DMS114 treated with DMSO at 0.1 percent for 48 hours (cell line): ENCODE measurements around the gene ACTN4.
A peak's percentile ranks its signal among the peaks of the same experiment; 100 is the strongest.
"Not testable (repeated sequence)": the region's sequence is repeated elsewhere in the genome, so short reads cannot be mapped to it uniquely, and the experiment has no call there.

Source experiments
- DNase-seq: peaks from one replicate; lab custom pipeline; 2025; ENCODE audit not compliant: unreplicated experiment; lab: John Stamatoyannopoulos, UW

The ACTN4 gene

DNA sequence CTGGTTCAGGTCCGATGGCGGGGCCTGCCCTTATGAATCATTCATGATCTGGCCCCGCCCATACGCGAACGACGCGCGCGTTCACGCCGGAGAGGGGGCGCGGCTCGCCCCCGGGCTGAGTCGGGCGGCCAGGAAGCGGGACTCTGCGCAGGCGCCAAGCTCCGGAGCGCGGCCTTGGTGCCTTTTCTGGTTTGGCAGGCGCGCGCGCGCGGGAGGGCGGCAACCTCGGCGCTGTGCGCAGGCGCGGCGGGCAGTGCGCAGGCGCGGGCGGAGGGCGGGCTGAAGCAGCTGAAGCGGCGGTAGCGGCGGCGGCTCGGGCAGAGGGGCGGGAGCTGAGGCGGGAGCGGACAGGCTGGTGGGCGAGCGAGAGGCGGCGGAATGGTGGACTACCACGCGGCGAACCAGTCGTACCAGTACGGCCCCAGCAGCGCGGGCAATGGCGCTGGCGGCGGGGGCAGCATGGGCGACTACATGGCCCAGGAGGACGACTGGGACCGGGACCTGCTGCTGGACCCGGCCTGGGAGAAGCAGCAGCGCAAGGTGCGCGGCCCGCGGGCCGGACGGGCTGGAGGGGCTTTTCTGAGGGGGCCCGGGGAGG, at the start of gene ACTN4:
ACTN4 (plus strand) TSS at position 282 of the 598 bp plus-strand sequence; CDS start at position 379, 97 bp downstream.
- peak; percentile 95 for DNase-seq

DNA sequence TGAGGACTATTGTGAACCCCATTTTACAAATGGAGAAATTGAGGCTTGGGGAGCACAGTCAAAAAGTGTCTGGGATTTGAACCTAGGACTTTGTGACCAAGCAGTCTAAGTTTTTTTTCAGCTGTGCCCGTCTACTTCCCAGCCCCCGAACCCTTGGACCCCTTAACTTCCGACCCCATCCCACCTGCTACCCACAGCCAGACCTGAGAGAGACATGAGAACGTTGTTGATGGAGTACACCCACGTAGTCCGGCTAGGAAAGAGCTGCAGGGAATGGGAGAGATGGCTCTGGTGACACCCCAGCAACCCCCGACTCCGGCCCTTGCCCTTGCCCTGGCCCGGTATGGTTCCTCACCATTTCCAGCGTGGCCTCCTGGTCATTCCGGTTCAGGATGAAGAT, 47.7 kb upstream of the ACTN4 start:
- DNase-seq, result no peak

DNA sequence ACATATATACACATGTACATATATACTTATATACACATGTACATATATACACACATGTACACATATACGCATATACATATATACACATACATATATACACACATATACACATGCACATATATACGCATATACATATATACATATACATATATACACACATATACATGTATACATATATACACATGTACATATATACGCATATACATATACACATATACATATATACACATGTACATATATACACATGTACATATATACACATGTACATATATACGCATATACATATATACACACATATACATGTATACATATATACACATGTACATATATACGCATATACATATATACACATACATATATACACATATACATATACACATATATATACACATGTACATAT, 44.6 kb upstream of the ACTN4 start:
- not testable (repeated sequence) for DNase-seq

DNA sequence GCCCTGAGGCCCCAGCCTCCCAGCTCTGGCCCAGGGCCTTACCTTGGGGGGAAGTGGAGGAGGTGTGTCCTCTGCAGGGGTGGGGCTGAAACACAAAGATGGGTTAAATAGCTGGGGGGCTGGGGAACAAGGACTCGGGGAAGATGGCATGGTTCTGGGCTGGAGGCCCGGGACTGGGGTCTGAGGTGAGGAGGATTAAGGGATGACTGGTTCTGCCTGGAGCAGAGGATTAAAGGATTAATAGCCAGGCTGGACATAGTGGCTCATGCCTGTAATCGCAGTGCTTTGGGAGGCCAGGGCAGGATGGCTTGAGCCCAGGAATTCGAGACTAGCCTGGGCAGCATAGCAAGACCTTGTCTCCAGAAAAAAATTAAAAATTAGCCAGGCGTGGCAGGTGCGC, 41.3 kb upstream of the ACTN4 start:
- no peak for DNase-seq

DNA sequence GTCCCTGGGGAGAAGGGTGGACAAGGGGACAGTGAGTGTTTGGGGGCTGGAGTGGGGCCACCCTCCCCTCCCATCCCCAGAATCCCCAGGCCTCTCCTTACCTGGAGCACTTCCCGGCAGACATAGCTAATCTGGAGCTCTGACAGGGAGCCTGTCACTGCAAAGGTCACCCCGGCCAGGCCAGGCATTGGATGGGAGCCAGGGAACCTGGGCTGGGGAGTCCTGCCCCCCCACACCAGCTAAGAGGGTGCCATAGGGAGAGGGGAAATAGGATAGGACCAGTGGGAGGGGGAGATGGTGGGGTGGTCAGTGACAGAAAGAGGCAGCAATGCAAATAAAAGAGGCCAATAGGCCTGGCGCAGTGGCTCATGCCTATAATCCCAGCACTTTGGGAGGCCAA, 33.2 kb upstream of the ACTN4 start:
- no peak for DNase-seq

DNA sequence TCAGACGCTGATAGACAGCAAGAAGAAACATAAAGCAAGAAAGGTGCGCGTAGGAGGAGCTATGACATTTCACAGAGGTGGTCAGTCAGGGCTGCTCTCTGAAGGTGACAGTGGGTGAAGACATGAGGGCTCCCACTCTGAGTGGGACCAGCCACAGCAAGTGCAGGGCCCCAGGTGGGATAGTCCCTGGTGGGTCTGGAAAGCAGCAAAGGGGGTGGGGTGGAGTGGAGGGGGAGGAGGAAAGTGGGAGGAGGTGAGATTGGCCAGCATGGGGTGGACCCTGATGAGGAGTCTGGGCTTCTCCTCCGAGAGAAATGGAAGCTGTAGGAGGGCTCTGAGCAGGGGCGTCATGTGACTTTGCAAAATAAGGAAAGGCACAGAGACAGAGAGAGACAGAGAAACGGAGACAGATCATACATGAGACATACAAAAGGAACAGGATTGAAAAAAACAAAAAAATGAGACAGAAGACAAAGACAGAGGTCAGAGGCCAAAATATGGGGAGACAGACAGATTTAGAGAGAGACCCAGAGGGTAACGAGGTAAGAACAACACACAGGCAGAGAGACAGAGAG, 32.4 kb upstream of the ACTN4 start:
- no peak for DNase-seq

DNA sequence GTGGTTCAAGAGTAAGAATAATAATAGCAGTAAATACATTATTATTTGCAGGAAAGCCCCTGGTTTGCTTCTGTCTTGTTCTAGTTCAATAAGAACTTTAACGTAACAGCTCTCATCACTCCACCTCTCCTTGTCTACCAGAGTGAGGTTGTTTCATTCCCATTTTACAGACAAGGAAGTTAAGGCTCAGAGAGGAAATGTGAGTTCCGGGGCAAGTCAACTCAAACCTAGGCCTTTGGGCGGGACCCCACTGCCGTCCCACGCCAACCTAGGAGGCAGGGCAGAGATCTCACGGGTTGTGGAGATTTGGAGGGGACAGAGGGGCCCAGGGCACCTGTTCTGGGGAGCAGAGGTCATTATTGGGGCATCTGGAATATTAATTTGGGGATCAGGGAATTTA, 31.2 kb upstream of the ACTN4 start:
- DNase-seq, result no peak

DNA sequence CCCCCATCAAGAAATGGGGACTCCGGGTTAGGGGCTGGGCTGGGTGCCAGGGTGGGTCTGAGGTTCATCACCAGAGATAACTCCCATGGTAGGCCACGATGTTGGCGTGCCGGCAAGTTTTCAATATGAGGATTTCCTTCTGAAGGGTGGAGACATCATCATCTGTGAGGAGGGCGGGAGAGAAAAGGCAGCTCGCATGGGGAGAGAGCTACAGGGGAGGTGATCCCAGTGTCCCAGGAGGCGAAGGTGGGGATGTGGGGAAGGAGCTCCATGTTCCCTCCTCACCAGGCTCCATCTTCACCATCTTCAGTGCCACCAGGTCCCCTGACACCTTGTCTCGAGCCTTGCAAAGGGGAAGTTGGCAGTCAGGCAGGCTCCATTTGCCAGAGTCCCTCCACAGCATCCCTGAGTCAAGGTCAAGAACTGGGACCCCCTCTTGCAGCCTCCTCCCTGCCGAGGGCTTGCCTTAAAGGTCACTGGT, 30.1 kb upstream of the ACTN4 start:
- no peak for DNase-seq

DNA sequence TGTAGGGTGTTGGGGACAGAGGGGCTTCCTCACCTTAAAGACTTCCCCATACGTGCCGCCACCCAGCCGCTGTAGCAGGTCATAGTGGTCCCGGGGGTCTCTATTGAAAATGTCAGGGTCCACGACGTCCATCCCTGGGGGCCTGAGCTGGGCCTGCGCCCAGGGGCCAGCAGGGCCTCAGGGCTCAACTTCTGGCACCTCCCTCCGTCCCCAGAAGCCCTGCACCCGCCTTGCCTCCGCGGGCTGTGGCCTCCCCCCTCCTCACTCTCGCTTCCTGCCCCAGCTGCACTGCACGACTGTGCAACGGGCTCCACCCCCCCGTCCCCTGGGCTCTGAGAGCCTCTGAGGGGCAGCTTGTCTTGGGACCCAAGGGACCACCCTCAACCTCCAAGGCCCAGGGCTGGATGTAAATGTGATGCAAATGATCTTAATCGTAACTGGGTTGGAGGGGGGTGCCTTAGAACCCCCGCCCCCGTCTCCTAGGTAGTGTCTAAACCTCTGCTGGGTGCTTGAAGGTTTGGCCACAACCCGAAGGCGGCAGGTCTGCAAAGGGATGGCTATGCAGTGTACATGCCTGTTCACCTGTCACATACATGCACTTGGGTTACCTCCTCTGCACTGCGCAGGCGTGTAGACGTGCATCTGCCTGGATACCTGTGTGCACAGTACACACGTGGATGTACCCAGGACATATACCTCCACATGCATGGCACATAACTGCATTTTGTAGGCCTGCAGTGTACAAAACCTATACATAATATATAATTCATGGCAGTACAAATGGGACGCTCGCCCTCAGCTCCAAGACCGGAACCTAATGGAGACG, 29.5 kb upstream of the ACTN4 start, which contains the start of gene MAP4K1:
MAP4K1 (minus strand) TSS at position 190 of the 826 bp plus-strand sequence; CDS start at position 132, 58 bp downstream.
- DNase-seq, result no peak

DNA sequence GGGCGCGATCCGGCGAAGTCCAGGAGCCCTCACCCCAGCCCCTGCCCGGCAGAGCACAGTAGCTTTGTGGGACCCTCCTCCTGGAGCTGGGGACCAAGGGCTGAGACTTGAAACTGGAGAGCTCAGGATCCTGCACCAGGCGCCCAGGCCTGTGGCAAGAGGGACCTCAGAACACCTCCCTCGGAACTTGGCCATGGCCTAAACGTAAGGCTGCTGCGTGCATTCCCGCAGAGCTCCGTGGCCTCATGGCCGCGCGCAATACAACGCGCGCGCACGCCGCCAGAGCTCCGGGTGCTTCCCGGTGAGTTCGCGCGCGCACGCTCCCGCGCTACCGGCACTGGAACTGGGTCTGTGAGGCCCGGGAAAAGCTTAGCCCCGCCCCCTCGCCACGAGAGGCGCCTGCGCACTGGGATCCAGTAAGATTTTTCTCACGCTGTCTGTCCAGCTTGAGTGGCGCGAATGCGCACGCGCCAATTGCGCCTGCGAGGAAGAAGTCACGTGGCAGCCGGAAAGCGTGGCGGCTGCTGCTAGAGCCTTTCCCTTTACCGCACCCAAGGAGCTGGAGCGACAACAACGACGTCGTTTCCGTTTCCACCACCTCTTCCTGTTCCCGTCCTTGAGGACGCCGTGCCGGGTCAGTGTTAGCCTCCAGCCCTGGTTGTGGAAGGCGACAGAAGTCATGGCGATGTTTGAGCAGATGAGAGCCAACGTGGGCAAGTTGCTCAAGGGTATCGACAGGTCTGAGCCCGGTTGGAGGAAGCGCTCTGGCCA, 28.7 kb upstream of the ACTN4 start, which contains the start of gene EIF3K:
EIF3K (plus strand) TSS at position 599 of the 771 bp plus-strand sequence; CDS start at position 680, 81 bp downstream.
- DNase-seq, result peak; percentile 99

DNA sequence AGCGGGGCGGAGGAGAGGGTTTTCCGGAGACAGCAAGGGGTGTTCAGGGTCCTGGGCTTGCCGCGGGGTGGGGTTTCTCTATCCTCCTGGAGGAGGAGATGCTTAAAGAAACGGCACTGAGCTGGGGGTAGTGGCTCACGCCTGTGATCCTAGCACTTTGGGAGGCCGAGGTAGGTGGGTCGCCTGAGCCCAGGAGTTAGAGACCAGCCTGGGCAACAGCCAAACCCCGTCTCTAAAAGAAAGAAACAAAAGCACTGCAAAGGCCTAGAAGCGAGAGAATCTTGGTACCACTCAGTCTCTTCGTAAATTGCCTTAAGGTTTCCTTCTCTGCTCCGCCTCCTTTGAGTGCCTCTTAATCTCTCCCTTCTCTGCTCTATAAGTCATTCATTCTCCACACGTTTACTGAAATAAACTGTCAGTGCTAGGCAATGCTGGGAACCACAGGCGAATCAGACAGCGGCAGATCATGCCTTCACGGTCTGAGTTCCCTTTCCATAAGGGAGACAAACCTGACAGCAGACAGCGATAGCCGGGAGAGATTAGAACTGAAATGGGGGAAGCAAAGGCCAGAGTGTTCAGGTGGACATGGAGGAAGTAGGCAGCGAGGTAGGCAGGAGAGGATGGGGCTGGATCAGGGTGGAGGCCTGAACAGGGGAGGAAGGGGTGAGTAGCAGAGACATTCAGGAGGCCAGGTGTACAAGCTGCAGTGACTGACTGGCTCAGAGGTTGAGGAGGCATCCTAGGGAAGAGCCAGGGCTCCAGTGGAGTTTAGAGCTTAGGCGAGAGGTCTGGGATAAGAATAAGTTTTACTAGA, 27.9 kb upstream of the ACTN4 start:
- DNase-seq, result no peak

DNA sequence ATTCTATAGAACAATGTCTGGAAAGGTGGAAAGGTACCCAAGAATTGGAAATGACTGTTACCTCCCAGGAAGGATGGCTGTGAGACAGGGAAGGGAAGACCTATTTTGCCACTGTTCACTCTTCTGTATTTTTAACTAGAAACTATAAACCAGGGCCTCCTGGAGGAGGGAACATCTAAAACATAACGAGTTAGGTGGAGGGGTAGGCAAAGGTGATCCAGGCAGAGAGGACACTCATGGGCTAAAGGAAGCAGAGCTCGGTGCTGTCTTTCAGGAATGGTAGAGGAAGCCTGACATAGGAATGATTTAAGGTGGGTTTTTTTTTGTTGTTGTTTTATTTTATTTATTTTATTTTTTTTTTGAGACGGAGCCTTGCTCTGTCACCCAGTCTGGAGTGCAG, 22.6 kb upstream of the ACTN4 start:
- no peak for DNase-seq

DNA sequence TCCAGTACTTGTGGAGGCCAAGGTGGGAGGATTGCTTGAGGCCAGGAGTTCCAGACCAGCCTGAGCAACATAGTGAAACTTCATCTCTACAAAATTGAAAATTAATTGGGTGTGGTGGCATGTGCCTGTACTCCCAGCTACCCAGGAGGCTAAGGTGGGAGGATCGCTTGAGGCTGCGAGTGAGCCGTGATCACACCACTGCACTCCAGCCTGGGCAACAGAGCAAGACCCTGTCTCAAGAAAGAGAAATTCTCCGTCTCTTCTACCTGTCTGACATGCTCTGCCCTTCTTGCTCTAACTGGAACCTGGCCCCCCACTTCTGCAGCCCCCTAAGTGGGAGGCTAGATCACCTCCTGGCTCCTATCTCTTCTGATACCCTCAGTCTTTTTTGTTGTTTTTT, 21.0 kb upstream of the ACTN4 start:
- DNase-seq, result no peak

DNA sequence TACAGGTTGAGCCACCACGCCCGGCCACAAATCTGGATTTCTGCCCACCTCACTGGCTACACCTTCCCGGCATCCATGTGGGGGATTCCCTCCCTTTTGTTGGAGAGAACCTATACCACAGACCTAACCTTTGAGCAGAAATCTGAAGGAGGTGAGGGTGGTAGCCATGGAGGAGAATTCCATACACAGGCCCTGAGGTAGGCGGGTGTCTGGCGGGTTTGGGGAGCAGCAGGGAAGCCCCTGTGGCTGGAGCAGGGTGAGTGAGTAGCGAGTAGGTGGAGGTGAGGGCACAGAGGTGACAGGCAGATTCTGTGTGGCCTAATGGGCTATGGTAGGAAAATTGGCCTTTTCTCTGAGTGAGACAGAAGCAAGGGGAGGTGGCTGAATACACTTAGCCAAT, 17.9 kb upstream of the ACTN4 start:
- no peak for DNase-seq

DNA sequence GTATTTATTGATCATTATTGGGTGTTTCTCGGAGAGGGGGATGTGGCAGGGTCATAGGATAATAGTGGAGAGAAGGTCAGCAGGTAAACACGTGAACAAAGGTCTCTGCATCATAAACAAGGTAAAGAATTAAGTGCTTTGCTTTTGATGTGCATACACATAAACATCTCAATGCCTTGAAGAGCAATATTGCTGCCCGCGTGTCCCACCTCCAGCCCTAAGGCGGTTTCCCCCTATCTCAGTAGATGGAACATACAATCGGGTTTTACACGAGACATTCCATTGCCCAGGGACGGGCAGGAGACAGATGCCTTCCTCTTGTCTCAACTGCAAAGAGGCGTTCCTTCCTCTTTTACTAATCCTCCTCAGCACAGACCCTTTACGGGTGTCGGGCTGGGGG, 16.1 kb upstream of the ACTN4 start:
- DNase-seq, result not testable (repeated sequence)

DNA sequence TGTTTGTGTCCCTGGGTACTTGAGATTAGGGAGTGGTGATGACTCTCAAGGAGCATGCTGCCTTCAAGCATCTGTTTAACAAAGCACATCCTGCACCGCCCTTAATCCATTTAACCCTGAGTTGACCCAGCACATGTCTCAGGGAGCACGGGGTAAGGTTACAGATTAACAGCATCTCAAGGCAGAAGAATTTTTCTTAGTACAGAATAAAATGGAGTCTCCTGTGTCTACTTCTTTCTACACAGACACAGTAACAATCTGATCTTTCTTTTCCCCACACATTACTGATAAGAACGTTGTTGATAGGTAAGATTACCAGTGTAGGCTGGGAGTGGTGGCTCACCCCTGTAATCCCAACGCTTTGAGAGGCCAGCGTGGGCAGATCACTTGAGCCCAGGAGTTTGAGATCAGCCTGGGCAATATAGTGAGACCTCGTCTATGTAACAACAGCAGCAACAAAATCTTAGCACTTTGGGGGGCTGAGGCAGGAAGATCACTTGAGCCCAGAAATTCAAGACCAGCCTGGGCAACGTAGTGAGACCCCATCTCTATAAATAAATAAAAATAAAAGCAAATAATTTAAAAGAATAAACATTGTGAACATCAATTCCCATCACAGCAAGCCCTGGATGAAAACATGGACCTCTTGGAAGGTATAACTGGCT, 15.5 kb upstream of the ACTN4 start:
- DNase-seq, result not testable (repeated sequence)

DNA sequence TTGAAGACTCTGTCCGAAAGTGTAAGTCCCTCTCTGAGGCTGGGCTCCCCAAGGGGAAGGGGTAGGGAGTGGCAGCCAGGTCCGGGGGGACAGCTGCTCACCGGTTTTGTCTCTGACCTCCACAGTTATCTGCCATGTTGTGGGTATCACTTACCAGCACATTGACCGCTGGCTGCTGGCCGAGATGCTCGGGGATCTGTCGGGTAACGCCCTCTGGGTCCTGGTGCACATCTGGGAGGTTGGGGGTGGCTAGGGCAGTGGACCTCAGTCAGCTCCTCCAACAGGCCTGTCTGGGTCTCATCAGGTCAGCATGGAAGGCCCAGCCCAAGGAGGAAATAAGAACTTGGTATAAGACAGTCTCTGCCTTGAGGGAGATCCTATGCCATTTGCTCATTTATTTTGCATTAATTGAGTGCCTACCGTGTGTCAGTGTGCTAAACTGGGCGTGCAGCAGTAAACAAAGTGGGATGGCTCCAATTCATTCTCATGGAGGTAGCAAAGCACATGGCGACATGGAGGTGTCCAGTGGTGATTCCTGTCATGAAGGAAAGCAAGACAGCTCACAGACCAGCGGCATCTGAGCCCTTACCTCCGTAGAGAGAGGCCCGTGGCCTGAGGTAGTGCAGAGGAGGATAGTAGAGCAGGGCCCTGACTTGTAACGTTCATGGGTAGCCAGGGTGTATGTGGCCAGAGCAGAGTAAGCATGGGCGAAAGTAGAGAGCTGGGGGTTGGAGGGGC, 14.8 kb upstream of the ACTN4 start:
- DNase-seq, result no peak

DNA sequence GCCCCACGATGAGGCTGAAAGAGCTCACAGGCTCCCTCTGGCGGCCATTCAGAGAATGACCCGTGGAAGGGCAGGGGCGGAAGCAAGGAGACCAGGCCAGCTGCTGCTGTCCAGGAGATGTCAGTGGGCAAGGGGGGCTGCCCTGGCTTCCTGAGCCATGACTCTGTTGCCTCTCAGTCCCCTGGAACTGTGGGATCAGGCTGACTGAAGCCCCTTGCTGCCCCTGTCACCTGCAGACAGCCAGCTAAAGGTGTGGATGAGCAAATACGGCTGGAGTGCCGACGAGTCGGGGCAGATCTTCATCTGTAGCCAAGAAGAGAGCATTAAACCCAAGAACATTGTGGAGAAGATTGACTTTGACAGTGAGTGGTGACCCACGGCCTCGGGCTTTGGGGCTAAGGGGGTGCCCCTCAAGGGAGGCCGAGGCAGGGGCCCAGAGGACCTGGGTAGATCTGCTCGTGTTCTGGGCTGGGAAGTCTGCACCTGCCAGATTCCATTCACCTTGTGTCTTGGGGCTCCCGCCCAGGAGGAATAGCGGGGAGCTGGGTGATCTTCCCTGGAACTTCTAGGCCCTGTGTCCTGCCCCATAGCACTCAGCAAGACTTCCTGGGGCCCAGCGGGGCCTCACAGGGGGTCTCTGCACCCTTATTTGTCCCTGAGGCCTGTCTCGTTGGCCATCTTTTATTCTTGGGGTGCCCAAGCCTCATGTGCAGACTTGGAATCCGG, 12.5 kb upstream of the ACTN4 start:
- peak; percentile 63 for DNase-seq
